GM19239 (cell line): ENCODE results near the gene TMOD2.
"Not testable (repeated sequence)": the region's sequence is repeated elsewhere in the genome, so short reads cannot be mapped to it uniquely, and the experiment has no call there.

Experiments used
- DNase-seq: peaks from one replicate; pipeline ENCODE4 v3.0.0; 2011; ENCODE audit warnings: low spot score; ENCODE audit not compliant: insufficient read length
- FAIRE-seq: peaks from 2 replicates; lab custom pipeline; 2011; peaks lifted over from hg19 to GRCh38; lab: Jason Lieb, UNC

TMOD2 gene

DNA sequence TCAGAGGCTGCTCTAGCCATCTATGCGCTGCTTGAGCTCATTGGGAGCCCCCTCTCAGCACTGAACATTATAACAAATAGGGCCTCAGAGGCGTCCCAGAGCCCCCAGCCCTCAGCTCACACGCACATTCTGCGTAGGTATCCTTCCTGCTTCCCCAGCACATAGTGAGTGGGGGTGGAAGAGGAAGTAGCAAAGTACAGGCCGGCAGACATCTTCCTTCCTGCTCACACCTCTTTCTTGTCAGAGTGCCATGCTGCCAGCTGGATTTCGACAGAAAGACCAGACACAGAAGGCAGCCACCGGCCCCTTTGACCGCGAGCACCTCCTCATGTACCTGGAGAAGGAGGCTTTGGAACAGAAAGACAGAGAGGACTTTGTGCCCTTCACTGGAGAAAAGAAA is 16.6 kb downstream of the TMOD2 start:
- FAIRE-seq (no peak), DNase-seq (no peak)

DNA sequence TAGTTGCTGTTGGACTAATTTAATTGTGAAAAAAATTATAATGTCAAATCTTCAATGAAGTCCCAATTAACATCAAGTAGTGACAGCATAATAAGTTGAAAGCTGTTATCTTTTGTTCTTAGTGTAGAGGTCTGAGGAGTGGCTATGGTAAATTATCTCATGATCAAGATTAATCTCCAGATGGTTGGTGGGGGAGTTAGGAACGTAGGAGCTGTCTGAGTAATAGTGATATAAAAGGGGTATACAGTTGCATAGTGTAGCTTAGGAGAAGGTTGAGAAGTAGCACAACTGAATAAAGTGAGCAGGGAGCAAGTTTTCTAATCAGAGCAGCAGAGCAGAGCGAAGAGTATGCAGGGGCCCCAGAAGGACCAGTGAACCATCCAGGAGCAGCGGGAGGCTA is 19.5 kb downstream of the TMOD2 start:
- no peak for FAIRE-seq

DNA sequence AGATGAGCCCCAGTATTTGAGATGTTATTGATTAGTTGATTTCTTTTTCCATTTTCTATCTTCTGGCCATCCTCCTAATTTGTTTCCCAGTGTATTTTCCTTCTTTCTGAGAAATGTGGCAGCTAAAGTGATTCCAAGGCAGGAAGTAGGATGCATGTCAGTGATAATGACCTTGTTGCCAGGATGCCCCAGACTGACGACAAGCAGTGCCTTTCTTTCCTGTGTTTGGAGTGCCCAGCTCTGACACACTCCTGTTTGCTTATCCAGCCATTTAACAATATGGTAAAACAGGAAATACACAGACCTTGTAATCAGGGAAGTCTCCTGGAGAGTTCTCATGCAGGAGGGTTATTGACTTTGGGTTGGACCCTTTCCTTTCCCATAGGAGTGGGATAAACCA is 20.4 kb downstream of the TMOD2 start:
- DNase-seq (no peak), FAIRE-seq (no peak)

More for the DNA sequence above, 19.5 kb downstream of the TMOD2 start:
- DNase-seq = no peak

DNA sequence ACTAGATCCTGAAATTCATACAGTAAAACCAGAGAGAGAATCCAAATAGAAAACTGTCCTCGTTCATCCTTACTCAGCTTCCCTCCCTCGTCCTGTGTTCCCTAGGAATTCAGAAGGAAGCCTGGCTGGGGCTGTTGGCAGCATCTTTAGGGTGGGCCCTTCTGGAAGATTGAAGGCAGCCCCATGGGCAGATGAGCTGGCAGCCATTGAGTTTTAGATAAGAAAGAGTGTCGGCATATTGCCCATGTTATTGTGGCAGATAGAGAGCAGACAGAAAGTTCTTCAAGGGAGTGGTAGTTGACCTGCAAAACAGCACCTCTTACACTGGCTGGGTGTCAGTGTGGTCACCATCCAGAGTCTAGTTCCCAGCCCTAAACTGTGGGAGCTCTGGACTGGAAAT is 23.5 kb downstream of the TMOD2 start:
- FAIRE-seq (no peak), DNase-seq (no peak)

DNA sequence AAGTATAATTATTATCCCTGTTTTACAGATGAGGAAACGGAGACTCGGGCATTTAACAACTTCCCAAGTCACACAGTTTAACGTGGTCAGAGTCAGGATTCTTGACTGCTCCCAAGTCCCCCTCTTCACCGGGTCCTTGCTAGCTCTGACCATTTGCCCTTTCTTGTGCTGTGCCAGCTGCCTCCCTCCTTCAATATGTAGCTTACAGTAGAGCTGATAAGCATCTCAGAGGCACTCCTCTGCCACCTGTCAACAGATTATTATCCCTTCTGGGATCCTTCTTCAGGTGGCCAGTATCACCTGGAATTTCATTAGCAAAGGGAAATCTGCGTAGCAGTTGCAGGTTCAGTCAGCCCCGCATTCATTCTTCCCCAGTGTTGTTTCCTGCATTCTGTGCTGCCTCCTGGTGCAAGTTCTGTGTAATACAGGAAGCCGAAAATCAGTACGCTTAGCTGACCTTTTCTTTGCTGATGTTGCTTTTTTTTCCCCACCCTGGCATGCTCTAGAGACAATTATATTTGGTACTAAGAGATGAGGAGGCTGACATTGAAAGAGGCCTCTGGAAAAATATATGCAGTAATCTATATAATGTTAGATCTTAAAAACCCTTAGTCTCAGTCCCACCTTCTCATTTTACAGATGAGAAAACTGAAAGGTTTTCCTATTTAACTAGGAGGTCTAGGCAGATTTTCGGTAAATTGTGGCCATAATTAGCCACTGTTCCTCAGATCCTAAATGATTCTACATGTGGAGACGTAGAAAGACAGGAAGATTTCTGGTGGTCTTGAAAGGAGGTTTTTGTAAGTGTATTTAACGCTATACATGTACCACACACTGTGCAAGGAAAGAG is 24.8 kb downstream of the TMOD2 start:
- peak; percentile 95 for FAIRE-seq

DNA sequence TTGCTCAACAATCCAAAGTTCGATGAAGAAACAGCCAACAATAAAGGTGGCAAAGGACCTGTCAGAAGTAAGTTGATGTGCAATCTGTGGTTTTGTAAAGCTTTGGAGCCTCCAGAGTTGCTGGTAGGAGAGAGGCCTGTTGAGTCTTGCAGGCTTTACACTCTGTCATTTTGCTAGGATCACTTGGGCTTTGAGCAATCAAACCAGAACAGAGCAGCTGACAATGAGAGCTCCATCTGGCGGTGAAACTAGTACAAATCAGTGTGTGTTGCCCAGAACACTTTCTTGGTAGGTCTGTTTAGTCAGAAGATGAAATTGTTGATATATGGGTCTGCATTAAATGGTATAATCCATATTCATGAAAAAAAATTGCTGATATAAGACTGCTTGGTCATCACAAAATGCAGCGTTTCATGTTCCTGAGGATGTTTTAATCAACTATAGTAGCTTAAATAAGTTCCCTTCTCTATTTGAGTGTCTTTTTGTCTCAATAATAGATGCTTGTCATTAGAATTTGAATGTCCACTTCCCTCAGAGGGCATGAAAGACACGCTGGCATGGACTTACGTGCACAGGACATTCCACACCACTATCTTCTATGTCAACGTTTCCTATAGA is 25.7 kb downstream of the TMOD2 start:
- peak; percentile 60 for DNase-seq
- FAIRE-seq = peak; percentile 79

More for the DNA sequence above, 24.8 kb downstream of the TMOD2 start:
- DNase-seq = peak; percentile 36

DNA sequence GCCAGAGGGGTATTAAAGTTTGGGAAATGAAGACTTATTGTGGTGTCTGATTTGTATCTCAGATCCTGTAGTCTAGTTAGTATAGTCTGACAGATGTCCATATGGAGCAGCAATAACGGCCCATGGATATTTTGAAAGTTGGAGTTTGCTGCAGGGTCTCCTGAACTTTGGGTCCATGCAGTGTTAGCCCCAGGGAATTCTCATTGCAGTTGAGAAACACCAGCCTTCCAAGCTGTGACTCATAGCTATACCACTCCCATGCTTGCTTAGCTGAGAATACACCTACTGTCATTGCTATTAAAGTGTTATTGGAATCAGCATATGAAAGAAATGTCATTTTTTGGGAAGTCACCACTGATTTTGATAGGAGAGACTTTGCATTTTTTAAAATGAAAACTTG is 29.2 kb downstream of the TMOD2 start:
- FAIRE-seq = no peak
- DNase-seq = no peak

DNA sequence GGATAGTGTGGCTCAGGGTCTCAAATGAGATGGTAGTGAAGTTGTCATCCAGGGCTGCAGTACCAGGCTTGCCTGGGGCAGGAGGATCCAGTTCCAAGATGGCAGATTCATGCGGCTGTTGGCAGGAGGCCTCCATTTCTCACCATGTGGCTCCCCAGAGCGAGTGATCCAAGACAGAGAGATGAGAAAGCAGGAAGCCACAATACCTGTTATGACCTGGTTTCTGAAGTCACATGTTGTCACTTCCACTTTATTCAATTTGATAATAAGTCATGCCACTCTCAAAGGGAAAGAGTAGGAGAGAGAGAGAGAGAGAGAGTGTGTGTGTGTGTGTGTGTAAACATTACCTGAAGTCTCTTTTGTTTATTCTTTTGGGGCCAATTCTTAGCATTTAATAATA is 30.1 kb downstream of the TMOD2 start:
- DNase-seq (no peak), FAIRE-seq (no peak)

DNA sequence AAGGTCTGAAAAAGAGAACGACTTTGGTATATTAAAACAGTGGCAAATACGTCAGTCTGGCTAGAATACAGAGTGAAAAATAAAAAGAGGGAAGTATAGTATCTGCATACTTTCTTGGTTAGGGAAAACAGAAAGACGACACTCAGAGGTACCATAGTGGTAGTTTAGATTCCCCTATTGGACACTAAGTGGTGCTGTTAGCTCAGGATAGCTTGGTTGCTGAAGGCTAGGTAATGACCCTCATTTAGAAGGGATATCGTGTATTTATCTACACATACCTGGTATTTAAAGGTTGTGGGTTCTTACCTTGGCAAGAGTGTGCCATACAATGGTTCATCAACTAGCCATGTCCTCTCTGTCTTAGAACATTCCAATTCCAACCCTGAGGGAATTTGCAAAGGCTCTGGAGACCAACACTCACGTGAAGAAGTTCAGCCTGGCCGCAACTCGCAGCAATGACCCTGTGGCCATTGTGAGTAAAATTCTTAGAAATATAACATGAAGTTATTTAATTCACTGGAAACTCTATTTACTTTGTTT is 31.0 kb downstream of the TMOD2 start:
- FAIRE-seq (no peak), DNase-seq (no peak)

DNA sequence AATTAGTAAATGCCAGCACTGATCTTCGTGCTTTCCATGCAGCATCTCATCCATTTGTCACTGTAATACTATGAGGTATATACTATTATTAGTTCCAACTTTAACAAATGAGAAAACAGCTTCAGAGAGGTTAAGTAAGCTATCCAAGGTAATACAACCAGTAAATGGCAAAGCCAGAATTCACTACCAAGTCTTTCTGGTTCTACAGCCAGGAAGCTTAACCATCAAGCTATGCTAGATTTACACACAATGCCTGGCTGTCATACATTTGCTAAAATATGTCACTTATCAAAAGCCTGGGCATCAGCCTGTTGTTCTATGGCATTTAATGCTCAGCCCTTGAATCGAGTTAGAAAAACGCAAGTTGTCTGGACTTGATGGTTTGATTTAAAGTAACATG is 32.6 kb downstream of the TMOD2 start:
- DNase-seq = no peak
- no peak for FAIRE-seq

DNA sequence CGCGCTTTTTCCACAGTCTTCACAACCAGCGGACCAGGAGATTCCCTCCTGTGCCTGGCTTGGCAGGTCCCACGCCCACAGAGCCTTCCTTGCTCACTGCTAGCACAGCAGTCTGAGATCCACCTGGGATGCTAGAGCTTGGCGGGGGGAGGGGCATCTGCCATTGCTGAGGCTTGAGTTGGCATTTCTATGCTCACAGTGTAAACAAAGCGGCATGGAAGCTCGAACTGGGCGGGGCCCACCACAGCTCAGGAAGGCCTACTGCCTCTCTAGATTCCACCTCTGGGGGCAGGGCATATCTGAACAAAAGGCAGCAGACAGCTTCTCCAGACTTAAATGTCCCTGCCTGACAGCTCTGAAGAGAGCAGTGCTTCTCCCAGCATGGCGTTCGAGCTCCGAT is 35.7 kb downstream of the TMOD2 start:
- not testable (repeated sequence) for FAIRE-seq, DNase-seq

DNA sequence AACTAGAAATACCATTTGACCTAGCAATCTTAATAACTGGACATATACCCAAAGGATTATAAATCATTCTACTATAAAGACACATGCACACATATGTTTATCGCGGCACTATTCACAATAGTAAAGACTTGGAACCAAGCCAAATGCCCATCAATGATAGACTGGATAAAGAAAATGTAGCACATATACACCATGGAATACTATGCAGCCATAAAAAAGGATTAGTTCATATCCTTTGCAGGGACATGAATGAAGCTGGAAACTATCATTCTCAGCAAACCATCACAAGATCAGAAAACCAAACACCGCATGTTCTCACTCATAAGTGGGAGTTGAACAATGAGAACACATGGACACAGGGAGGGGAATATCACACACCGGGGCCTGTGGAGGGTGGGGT is 41.1 kb downstream of the TMOD2 start:
- DNase-seq, FAIRE-seq: not testable (repeated sequence)

DNA sequence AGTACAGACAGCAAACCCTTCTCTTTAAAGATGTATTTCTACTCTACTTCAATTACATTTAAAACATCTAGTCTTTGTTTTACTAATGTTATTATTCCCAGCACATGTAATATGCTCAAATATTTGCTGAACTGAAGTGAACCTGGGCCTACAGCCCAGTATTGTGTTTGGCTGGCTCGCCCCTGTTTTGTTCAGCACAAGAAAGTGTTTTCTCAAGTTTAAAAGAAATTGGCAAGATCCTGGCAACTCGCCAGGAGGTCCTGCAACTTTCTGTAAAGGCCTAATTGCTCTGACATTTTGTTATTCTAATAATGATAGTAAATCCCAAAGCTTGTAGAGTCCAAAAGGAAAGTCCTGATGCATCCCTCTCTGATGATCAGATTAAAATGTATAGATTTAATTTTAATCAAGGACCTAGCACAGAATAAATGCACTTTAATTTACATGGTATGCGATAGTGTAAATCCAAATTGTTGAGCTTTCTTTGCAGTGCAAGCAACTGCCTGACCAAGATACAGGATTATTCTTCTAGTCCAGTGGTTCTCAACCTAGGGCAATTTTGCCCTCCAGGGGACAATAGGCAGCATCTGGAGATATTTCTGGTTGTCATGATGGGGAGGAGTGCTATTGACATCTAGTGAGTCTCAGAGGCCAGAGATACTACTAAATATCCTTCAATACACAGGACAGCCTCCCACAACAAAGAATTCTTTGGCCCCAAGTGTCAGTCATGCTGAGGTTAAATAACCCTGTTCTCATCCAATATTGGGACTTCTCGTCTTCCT is 42.3 kb downstream of the TMOD2 start:
- FAIRE-seq (no peak), DNase-seq (no peak)

DNA sequence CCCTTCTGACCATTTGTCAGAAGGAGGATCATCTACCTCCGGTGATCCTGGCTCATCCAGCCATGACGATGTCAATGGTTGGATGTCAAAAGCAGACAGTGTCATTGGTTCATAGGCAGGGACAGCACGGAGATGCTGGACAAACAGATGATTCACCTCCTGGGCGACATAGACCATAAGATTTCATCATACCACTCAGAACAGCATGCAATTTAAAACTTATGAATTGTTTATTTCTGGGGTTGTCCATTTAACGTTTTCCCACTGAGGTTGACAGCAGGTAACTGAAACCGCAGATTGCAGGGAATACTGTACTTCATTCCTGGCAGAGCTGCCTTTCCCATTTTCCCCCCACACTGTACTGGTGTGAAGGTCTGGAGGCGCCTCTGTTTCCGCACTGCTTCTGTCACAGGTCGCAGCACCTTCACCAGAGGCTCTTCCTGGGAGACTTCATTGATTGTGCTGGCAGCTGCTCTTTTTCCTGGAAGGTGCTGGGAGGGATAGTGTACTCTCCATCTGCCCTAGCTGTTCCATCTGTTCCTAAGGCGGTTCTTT is 45.5 kb downstream of the TMOD2 start:
- FAIRE-seq (no peak), DNase-seq (no peak)

DNA sequence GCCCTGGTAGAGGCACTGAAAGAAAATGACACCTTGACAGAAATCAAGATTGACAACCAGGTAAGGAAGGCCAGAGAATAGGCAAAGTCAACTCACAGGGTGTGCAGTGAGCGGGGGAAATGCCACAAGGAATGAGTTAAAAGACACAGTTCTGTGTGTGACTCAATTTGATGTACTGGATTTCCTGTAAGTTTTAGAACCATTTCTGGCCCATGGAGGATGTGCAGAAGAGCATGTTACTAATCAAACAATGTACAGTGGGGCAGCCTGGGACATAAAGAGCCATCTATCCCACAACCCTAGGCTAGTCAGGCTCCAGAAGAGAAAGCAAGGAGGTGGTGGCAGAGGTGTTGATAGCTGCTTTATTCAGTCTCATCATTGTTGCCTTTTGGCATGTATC is 46.9 kb downstream of the TMOD2 start:
- no peak for FAIRE-seq

DNA sequence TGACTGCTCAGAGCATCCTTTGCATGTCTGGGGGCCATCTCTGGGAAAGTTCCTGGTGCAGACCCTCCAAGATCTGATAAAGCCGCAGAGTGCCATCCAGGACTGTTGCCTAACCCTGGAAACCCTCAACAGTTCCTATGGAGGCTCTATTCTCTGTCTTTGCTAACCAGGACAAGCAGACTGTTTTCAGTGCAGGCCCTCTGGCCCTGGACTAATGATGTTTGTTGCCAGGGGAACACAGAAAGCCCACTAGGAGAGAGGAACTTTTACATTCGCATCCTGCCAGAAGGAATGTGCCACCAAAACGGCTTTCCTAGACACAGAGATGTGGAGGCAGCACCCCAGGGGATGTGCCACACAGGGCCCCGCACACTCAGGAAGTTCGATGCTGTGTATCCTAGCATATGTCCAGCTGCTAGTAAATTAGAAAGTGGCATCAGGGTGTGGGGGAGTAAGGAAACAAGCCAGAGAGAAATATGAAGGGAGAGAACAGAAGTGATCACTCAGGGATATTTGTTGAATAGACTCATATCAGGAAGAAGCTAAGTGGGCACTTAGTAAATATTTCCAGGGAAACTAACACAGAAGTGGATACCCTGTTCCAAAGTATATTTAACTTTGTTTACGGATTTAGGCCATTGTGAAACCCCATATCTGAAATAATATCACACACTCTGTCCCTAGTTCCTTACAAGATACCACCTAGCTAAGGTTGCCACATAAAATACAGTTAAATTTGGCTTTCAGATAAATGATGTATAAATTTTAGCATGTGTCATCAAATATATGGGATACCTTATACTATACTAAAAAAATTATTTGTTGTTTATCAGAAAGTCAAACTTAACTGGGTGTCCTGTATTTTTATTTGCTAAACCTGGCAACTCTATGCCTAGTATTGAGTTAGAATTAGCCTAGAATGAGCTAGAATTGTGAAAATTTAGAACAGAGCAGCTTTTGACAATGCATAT is 48.2 kb downstream of the TMOD2 start:
- FAIRE-seq (no peak), DNase-seq (no peak)

More for the DNA sequence above, 46.9 kb downstream of the TMOD2 start:
- DNase-seq = no peak

DNA sequence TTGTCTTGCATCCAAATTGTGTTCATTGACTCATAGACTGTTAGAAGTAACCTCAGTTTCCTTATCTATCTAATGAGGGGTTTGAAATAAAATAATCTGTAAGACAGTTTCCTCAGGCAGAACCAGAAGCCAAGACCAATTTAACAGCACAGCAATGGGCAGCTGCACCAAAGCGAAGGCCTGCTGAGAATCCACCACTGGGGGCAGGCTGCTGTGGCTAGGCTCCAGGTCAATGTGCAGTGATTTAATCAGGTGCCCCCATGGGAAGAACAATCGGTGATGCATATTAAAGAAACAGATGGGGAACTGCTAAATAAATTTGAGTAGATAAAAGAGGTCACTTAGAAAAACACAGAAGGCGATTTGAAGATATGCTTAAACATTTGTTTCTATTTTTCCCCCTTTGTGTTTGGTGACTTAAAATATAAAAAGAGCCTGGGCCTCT is 50.0 kb downstream of the TMOD2 start:
- no peak for DNase-seq
- no peak for FAIRE-seq

DNA sequence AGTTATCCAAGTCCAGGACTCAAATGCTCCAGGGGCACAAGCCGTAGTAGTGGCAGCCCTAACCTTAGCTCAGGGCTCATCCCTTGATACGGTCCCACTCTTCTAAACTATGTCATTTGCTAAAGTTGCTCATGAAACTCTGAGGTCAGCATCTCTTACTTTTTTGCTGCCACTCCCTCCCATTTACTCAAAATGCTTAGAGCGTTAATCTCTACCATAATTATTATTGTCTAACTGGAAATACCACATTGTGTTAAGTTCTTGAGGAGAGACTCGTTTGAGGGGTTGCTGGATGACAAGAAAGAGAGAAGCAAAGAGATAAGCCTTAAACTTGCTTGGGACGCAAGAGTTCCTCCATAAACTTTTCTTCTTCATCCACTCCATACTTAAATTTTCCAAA is 51.2 kb downstream of the TMOD2 start:
- FAIRE-seq (no peak), DNase-seq (no peak)

DNA sequence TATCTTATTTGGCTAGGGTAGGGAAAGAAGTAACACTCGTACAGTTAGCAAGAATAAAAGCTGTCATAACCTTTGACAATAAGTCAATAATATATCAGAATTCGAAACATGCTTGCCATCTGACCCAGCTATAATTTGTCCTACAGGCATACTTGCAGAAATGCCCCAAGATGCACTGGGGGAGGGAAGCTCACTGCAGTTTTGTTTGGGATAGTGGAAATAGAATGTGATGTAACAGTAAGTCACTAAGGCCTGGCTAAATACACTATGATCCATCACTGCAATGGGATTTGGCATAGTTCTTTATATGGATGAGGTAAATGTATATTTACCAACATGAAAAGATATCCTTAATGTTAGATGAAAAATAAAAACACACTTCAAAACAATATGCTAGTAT is 52.6 kb downstream of the TMOD2 start:
- DNase-seq (no peak), FAIRE-seq (no peak)
